Activated CD4-positive, alpha-beta T cell treated with anti-CD3 and anti-CD28 coated beads for 36 hours (primary cell): ENCODE data around the gene DOC2B. TPM values are rescaled to one million over a fixed set of nuclear protein-coding genes. Genes with fewer than 3 reads are reported as not detected.
"Not testable (repeated sequence)": the region's sequence is repeated elsewhere in the genome, so short reads cannot be mapped to it uniquely, and the experiment has no call there.

Source experiments
- ATAC-seq: fragments of 200-7000 bp; cut with Tn5 transposase; one replicate; pipeline ENCODE4 v1.10.0; 2021; ENCODE audit warnings: mild to moderate bottlenecking, moderate library complexity
- CTCF ChIA-PET: fragments of 350-600 bp; sonication (Branson Sonifier 250); formaldehyde crosslinking; loops from one replicate; lab custom pipeline; 2021; ENCODE audit warnings: antibody characterized with exemption; lab: Charles Lee
- POLR2A ChIA-PET: fragments of 350-600 bp; sonication (Branson Sonifier 250); formaldehyde crosslinking; loops from one replicate; lab custom pipeline; 2021; ENCODE audit warnings: antibody characterized with exemption, inconsistent platforms; lab: Charles Lee
- DNase-seq: peaks from one replicate; pipeline ENCODE4 v3.0.0-alpha.2; 2020
- H3K27ac Mint-ChIP-seq: one replicate; pipeline ENCODE4 v1.8.0; 2021; ENCODE audit warnings: mixed read lengths
- H3K27me3 Mint-ChIP-seq: one replicate; pipeline ENCODE4 v1.8.0; 2021; ENCODE audit warnings: mixed read lengths
- H3K36me3 Mint-ChIP-seq: one replicate; pipeline ENCODE4 v1.8.0; 2021; ENCODE audit warnings: low read depth, mixed read lengths
- H3K4me1 Mint-ChIP-seq: one replicate; pipeline ENCODE4 v1.8.0; 2021; ENCODE audit warnings: mixed read lengths
- H3K4me3 Mint-ChIP-seq: one replicate; pipeline ENCODE4 v1.8.0; 2021; ENCODE audit warnings: mild to moderate bottlenecking, moderate library complexity, mixed read lengths
- H3K9me3 Mint-ChIP-seq: one replicate; pipeline ENCODE4 v1.8.0; 2021; ENCODE audit warnings: low read depth, mixed read lengths
- intact Hi-C, 2 experiments: fragments of 100-400 bp; cut with DNase I in 1 of 2; cut with micrococcal nuclease in 1 of 2; formaldehyde crosslinking; loops; one replicate each; pipeline versions ENCODE4 v1.14.2 to v1.15.1; 2022 to 2024; cut with DNase I, micrococcal nuclease
- total RNA-seq, 2 experiments: library from RNA; stranded (reverse); gene quantifications; one replicate each; pipeline ENCODE4 v1.2.3, GENCODE V29; 2021

Gene DOC2B
- total RNA-seq, 2 experiments from 2014 or later, result 0.04 to 0.27 TPM

- intact Hi-C loops, result no loop called here
- Mint-ChIP-seq H3K27me3 (peaks cover 9% of the 10 kb centered on the region), H3K4me3 (no peak overlapping the region), H3K36me3 (no peaks in the 10 kb centered on the region), H3K9me3 (peaks cover 8% of the 10 kb centered on the region), H3K4me1 (no peaks in the 10 kb centered on the region), H3K27ac (no peak overlapping the region)
- ATAC-seq (no peak), DNase-seq (no peak)
- POLR2A ChIA-PET, result no interaction called here
- CTCF ChIA-PET, result no interaction called here
These were observed 25.6 kb upstream of the DOC2B start for GRCh38 chr17:206941-207560.

GRCh38 chr17:206484-206883, 25.0 kb upstream of the DOC2B start:
- ATAC-seq, DNase-seq, intact Hi-C loops, H3K4me1 Mint-ChIP-seq, H3K36me3 Mint-ChIP-seq, H3K4me3 Mint-ChIP-seq, CTCF ChIA-PET, H3K9me3 Mint-ChIP-seq, H3K27me3 Mint-ChIP-seq, H3K27ac Mint-ChIP-seq, POLR2A ChIA-PET: not testable (repeated sequence)

- POLR2A ChIA-PET, result no interaction called here
- peaks cover 9% of the 10 kb centered on the region for H3K27me3 Mint-ChIP-seq
- H3K4me1 Mint-ChIP-seq, result no peaks in the 10 kb centered on the region
- ATAC-seq (no peak), DNase-seq (no peak)
- H3K4me3 Mint-ChIP-seq, result no peak overlapping the region
- no peaks in the 10 kb centered on the region for H3K36me3 Mint-ChIP-seq
- CTCF ChIA-PET, result no interaction called here
- peaks cover 8% of the 10 kb centered on the region for H3K9me3 Mint-ChIP-seq
- no peak overlapping the region for H3K27ac Mint-ChIP-seq
- intact Hi-C loops, result no loop called here
These were observed 24.4 kb upstream of the DOC2B start for GRCh38 chr17:205817-206216.

- DNase-seq (no peak), ATAC-seq (no peak)
- H3K27ac Mint-ChIP-seq, result no peak overlapping the region
- intact Hi-C loops, result no loop called here
- H3K9me3 Mint-ChIP-seq, result peaks cover 8% of the 10 kb centered on the region
- CTCF ChIA-PET, result no interaction called here
- H3K27me3 Mint-ChIP-seq, result peaks cover 9% of the 10 kb centered on the region
- no peaks in the 10 kb centered on the region for H3K4me1 Mint-ChIP-seq
- POLR2A ChIA-PET, result no interaction called here
- H3K4me3 Mint-ChIP-seq, result no peak overlapping the region
- no peaks in the 10 kb centered on the region for H3K36me3 Mint-ChIP-seq
These were observed 23.8 kb upstream of the DOC2B start for GRCh38 chr17:205148-205669.

- ATAC-seq (no peak), DNase-seq (no peak)
- no peaks in the 10 kb centered on the region for H3K4me1 Mint-ChIP-seq
- no peak overlapping the region for H3K27ac Mint-ChIP-seq
- H3K4me3 Mint-ChIP-seq, result no peak overlapping the region
- CTCF ChIA-PET, result no interaction called here
- intact Hi-C loops, result no loop called here
- POLR2A ChIA-PET, result no interaction called here
- peaks cover 8% of the 10 kb centered on the region for H3K9me3 Mint-ChIP-seq
- peaks cover 15% of the 10 kb centered on the region for H3K27me3 Mint-ChIP-seq
- no peaks in the 10 kb centered on the region for H3K36me3 Mint-ChIP-seq
These were observed 23.1 kb upstream of the DOC2B start for GRCh38 chr17:204427-205147.

- H3K4me3 Mint-ChIP-seq, result no peak overlapping the region
- intact Hi-C loops, result no loop called here
- ChIA-PET POLR2A (no interaction called here), CTCF (interaction anchor here (1.4 kb wide), 1 partner anchor 498 kb away, joined by 5 read pairs; no protein-coding TSS in a partner anchor)
- H3K27me3 Mint-ChIP-seq, result peaks cover 14% of the 10 kb centered on the region
- no peak for DNase-seq
- no peaks in the 10 kb centered on the region for H3K36me3 Mint-ChIP-seq
- no peak for ATAC-seq
- peaks cover 8% of the 10 kb centered on the region for H3K9me3 Mint-ChIP-seq
- H3K27ac Mint-ChIP-seq, result no peak overlapping the region
- no peaks in the 10 kb centered on the region for H3K4me1 Mint-ChIP-seq
These were observed 21.1 kb upstream of the DOC2B start for GRCh38 chr17:202501-202951.

GRCh38 chr17:201736-202135, 20.3 kb upstream of the DOC2B start:
- CTCF ChIA-PET, result interaction anchor here (1.4 kb wide), 1 partner anchor 499 kb away, joined by 5 read pairs; no protein-coding TSS in a partner anchor
- POLR2A ChIA-PET, H3K4me3 Mint-ChIP-seq, DNase-seq, H3K27ac Mint-ChIP-seq, H3K4me1 Mint-ChIP-seq, intact Hi-C loops, H3K36me3 Mint-ChIP-seq, ATAC-seq, H3K9me3 Mint-ChIP-seq: not testable (repeated sequence)
- peaks cover 13% of the 10 kb centered on the region for H3K27me3 Mint-ChIP-seq

GRCh38 chr17:201257-201656, 19.8 kb upstream of the DOC2B start:
- H3K27me3 Mint-ChIP-seq, result peaks cover 17% of the 10 kb centered on the region
- H3K36me3 Mint-ChIP-seq, H3K27ac Mint-ChIP-seq, CTCF ChIA-PET, H3K4me1 Mint-ChIP-seq, POLR2A ChIA-PET, ATAC-seq, DNase-seq, intact Hi-C loops, H3K9me3 Mint-ChIP-seq, H3K4me3 Mint-ChIP-seq: not testable (repeated sequence)

GRCh38 chr17:200586-200985, 19.1 kb upstream of the DOC2B start:
- Mint-ChIP-seq H3K9me3 (no peaks in the 10 kb centered on the region), H3K4me3 (no peak overlapping the region), H3K27ac (no peak overlapping the region), H3K27me3 (peaks cover 17% of the 10 kb centered on the region), H3K4me1 (no peaks in the 10 kb centered on the region), H3K36me3 (no peaks in the 10 kb centered on the region)
- intact Hi-C loops, result no loop called here
- POLR2A ChIA-PET, result no interaction called here
- no peak for ATAC-seq
- DNase-seq, result no peak
- CTCF ChIA-PET, result no interaction called here

GRCh38 chr17:199806-200545, 18.5 kb upstream of the DOC2B start:
- Mint-ChIP-seq H3K36me3 (no peaks in the 10 kb centered on the region), H3K9me3 (no peaks in the 10 kb centered on the region), H3K27ac (no peak overlapping the region), H3K4me3 (no peak overlapping the region), H3K27me3 (peaks cover 17% of the 10 kb centered on the region), H3K4me1 (no peaks in the 10 kb centered on the region)
- intact Hi-C loops, result no loop called here
- ATAC-seq (no peak), DNase-seq (no peak)
- POLR2A ChIA-PET, result no interaction called here
- CTCF ChIA-PET, result no interaction called here

GRCh38 chr17:199191-199604, 17.7 kb upstream of the DOC2B start:
- DNase-seq, result no peak
- intact Hi-C loops, result no loop called here
- H3K27me3 Mint-ChIP-seq, result peaks cover 17% of the 10 kb centered on the region
- H3K4me1 Mint-ChIP-seq, result no peaks in the 10 kb centered on the region
- POLR2A ChIA-PET, result interaction anchor here (0.5 kb wide), 1 partner anchor 517 kb away, joined by 4 read pairs; no protein-coding TSS in a partner anchor
- H3K9me3 Mint-ChIP-seq, result no peaks in the 10 kb centered on the region
- H3K36me3 Mint-ChIP-seq, result no peaks in the 10 kb centered on the region
- no peak for ATAC-seq
- no peak overlapping the region for H3K4me3 Mint-ChIP-seq
- H3K27ac Mint-ChIP-seq, result no peak overlapping the region
- CTCF ChIA-PET, result interaction anchor here (0.6 to 0.8 kb wide), 2 partner anchors 473 to 887 kb away, joined by 3 to 4 read pairs; no protein-coding TSS in a partner anchor
